Heart left ventricle (tissue), 13 donors: ENCODE results near the gene NTSR2.

Source experiments
- CTCF ChIP-seq, 12 donors: fragments of 200-600 bp; sonication (generic) in 4 of 12; IDR thresholded peaks; one replicate each; pipeline versions ENCODE4 v1.5.0 to v1.8.0; 2018 to 2022; ENCODE audit warnings: antibody characterized with exemption in 12 of 12, mild to moderate bottlenecking in 5 of 12
- POLR2A ChIP-seq, 2 donors: fragments of 450-650 bp; IDR thresholded peaks; one replicate each; pipeline ENCODE4 v1.6.1; 2017; ENCODE audit warnings: antibody characterized with exemption in 2 of 2, mild to moderate bottlenecking in 2 of 2, moderate library complexity in 2 of 2
- donor health status: ischemic (EF 13 %, LVEDD 7.1; RV severe dilation, severe dysfunction).
- donor health status: DM: no; HTN: yes; CAD: no.
- donor health status: DM: no; HTN: no; CAD: no.
- donor health status: ischemic (EF 25% LVEDD 6.9; RV normal size, moderate dysfunction).
- donor health status: ischemic (EF 25% LVEDD 5.7; RV mildly dilated, moderate dysfunction).
- donor health status: ischemic (EF 35%, LVEDD 5.7; RV mildly dilated, moderate dysfunction).
- donor health status: nonischemic (EF 11% LVEDD 7.7; RV severe dilation, severe dysfunction).
- donor health status: DM: yes; HTN: yes; CAD: no.
- donor health status: PGD.
- donor health status: ischemic (EF 29% LVEDD 5.4; RV normal size, mild dysfunction).
- donor health status: nonischemic (EF 23%, LVEDD 6.1; RV moderate dilation, normal function).

- TF ChIP-seq POLR2A (IDR thresholded peaks at IDR 0.05) = no peak
- no peak for TF ChIP-seq CTCF (IDR thresholded peaks at IDR 0.05)
Measured at GRCh38 chr2:11646530-11646929, 23.5 kb downstream of the NTSR2 start.
